ENCODE results near the gene PLXDC2. TPM values are rescaled to one million over a fixed set of nuclear protein-coding genes. Genes with fewer than 3 reads are reported as not detected.

The PLXDC2 gene
- total RNA-seq, 1 experiment from 2014 or later = 0.21 TPM

DNA sequence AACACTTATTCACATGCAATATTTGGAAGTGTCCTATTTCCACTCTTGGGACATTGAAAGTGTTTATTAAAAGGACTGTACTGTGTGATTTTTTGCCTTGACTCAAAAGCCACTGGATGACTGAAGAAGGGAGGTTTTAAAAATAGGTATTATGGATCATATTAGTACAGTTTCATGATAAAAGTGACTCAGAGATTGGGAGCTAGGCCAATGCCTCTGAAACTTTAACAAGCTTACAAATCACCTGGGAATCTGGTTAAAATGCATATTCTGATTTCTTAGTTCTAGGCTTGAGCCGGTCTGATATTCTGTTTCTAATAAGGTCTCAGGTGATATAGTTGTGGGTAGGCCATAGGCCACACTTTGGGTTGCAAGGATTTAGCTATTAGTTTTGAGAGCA is 191.2 kb downstream of the PLXDC2 start:
- Histone ChIP-seq H3K4me1 (ENCODE audit: control insufficient read depth, insufficient read depth, low read length) (no peaks in the 10 kb centered on the region), H3K36me3 (ENCODE audit: control insufficient read depth, insufficient read depth, low read length) (no peaks in the 10 kb centered on the region), H3K9me3 (ENCODE audit: control insufficient read depth, insufficient read depth, low read depth, low read length) (no peaks in the 10 kb centered on the region), H3K27me3 (ENCODE audit: control insufficient read depth, insufficient read depth, low read length) (no peaks in the 10 kb centered on the region), H3K27ac (ENCODE audit: low read length) (no peak overlapping the region), H3K4me3 (ENCODE audit: low read depth in 2 of 2, low read length in 2 of 2) (no peak overlapping the region)
- DNase-seq (ENCODE audit: low read depth, low spot score) (no peak), ATAC-seq (no peak)
- ChIA-PET CTCF (no interaction called here), POLR2A (no interaction called here)
- BruUV-seq (replicated peaks) = no TSS peak
- intact Hi-C loops (cut with micrococcal nuclease; ENCODE audit: unreplicated experiment) (no loop called here), in situ Hi-C loops (cut with HindIII; ENCODE audit: low pct_unique_long_range_greater_than_20kb, low sequenced_read_pairs) (no loop called here)
- TF ChIP-seq TCF7L2 (IDR thresholded peaks at IDR 0.05; ENCODE audit: low read depth, low read length) (no peak), SIN3A (IDR thresholded peaks at IDR 0.05; ENCODE audit: borderline replicate concordance, insufficient read depth, low read depth, low read length) (no peak), CTCF (IDR thresholded peaks at IDR 0.05) (no peak), POLR2AphosphoS5 (IDR thresholded peaks at IDR 0.05; ENCODE audit: low read depth, low read length) (no peak)
- TF ChIP-seq, protein P1, sequence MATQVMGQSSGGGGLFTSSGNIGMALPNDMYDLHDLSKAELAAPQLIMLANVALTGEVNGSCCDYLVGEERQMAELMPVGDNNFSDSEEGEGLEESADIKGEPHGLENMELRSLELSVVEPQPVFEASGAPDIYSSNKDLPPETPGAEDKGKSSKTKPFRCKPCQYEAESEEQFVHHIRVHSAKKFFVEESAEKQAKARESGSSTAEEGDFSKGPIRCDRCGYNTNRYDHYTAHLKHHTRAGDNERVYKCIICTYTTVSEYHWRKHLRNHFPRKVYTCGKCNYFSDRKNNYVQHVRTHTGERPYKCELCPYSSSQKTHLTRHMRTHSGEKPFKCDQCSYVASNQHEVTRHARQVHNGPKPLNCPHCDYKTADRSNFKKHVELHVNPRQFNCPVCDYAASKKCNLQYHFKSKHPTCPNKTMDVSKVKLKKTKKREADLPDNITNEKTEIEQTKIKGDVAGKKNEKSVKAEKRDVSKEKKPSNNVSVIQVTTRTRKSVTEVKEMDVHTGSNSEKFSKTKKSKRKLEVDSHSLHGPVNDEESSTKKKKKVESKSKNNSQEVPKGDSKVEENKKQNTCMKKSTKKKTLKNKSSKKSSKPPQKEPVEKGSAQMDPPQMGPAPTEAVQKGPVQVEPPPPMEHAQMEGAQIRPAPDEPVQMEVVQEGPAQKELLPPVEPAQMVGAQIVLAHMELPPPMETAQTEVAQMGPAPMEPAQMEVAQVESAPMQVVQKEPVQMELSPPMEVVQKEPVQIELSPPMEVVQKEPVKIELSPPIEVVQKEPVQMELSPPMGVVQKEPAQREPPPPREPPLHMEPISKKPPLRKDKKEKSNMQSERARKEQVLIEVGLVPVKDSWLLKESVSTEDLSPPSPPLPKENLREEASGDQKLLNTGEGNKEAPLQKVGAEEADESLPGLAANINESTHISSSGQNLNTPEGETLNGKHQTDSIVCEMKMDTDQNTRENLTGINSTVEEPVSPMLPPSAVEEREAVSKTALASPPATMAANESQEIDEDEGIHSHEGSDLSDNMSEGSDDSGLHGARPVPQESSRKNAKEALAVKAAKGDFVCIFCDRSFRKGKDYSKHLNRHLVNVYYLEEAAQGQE (IDR thresholded peaks at IDR 0.05; ENCODE audit: insufficient read depth in 1 of 2, low read depth in 2 of 2, low read length in 1 of 2) = no peak

GRCh38 chr10:20013991-20014750 is 197.9 kb downstream of the PLXDC2 start:
- POLR2A ChIA-PET = no interaction called here
- CTCF ChIA-PET = no interaction called here
- intact Hi-C loops (cut with micrococcal nuclease; ENCODE audit: unreplicated experiment) (no loop called here), in situ Hi-C loops (cut with HindIII; ENCODE audit: low pct_unique_long_range_greater_than_20kb, low sequenced_read_pairs) (no loop called here)
- no peaks in the 10 kb centered on the region for H3K36me3 ChIP-seq (ENCODE audit: control insufficient read depth, insufficient read depth, low read length)
- no peaks in the 10 kb centered on the region for H3K4me1 ChIP-seq (ENCODE audit: control insufficient read depth, insufficient read depth, low read length)
- no peak for DNase-seq (ENCODE audit: low read depth, low spot score)
- no peak overlapping the region for H3K4me3 ChIP-seq (ENCODE audit: low read depth in 2 of 2, low read length in 2 of 2)
- no peaks in the 10 kb centered on the region for H3K27me3 ChIP-seq (ENCODE audit: control insufficient read depth, insufficient read depth, low read length)
- TF ChIP-seq, protein P1 (IDR thresholded peaks at IDR 0.05; ENCODE audit: insufficient read depth in 1 of 2, low read depth in 2 of 2, low read length in 1 of 2) = no peak
- TF ChIP-seq POLR2AphosphoS5 (IDR thresholded peaks at IDR 0.05; ENCODE audit: low read depth, low read length) (no peak), SIN3A (IDR thresholded peaks at IDR 0.05; ENCODE audit: borderline replicate concordance, insufficient read depth, low read depth, low read length) (no peak), CTCF (IDR thresholded peaks at IDR 0.05) (no peak)
- ATAC-seq = no peak
- no peak overlapping the region for H3K27ac ChIP-seq (ENCODE audit: low read length)
- H3K9me3 ChIP-seq (ENCODE audit: control insufficient read depth, insufficient read depth, low read depth, low read length) = no peaks in the 10 kb centered on the region
- no TSS peak for BruUV-seq (replicated peaks)

All from Panc1 (cell line).